ENCODE measurements around the gene TEX19.

DNA sequence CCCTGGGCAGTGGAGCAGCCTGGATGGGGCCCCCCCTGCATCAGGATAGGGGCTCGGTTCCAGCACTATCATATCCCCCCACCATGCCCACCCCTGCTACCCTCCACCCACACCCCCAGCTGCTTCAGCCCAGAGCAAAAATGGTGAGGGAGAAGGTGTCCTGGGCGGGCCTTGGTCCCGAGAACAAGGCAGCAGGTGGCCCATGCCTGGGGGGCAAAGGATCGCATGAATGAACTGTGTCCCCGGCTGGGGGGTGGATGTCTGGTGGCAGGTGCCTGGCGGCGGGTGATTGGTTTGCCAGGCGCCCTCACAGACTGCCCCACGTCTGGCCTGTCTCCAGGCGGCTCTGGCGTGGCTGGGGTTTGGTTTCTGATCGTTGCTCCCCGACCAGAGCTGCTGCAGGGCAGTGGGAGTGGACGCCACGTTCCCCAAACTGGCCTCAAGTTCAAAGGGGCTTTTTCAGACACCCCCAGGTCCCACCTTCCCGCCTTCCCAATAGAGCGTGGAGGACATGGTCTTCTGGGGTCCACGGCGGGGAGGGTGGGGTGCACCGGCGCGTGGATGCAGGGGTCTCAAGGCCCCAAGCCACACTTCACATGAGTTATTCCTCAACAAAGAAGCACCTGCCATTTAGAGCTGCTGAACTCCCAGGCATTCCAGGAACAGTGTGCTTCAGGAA lies 25.1 kb downstream of the TEX19 start:
- no peak for TF ChIP-seq FOXA1 (IDR thresholded peaks at IDR 0.05)
- TF ChIP-seq BHLHE40 (IDR thresholded peaks at IDR 0.05; ENCODE audit: borderline replicate concordance) = no peak
- no peak for TF ChIP-seq SP1 (IDR thresholded peaks at IDR 0.05)
- no peak for TF ChIP-seq FOXM1 (IDR thresholded peaks at IDR 0.05; ENCODE audit: borderline replicate concordance)
- no peak for TF ChIP-seq TARDBP (IDR thresholded peaks at IDR 0.05)
- TF ChIP-seq HDGF (IDR thresholded peaks at IDR 0.05; ENCODE audit: borderline replicate concordance) = no peak
- TF ChIP-seq FOXK2 (IDR thresholded peaks at IDR 0.05) = no peak
- no peak for TF ChIP-seq ELF4 (IDR thresholded peaks at IDR 0.05)

Measured in HEK293T (cell line).